Measurements from ENCODE around the gene CENPF.

Gene CENPF

GRCh38 chr1:214638997-214639396 is 36.0 kb downstream of the CENPF start:
- no peak overlapping the region for H3K27ac ChIP-seq
- no peak for TF ChIP-seq ZFX (IDR thresholded peaks at IDR 0.05)
- no peak for TF ChIP-seq CTCF (conservative IDR thresholded peaks at IDR 0.05)

DNA sequence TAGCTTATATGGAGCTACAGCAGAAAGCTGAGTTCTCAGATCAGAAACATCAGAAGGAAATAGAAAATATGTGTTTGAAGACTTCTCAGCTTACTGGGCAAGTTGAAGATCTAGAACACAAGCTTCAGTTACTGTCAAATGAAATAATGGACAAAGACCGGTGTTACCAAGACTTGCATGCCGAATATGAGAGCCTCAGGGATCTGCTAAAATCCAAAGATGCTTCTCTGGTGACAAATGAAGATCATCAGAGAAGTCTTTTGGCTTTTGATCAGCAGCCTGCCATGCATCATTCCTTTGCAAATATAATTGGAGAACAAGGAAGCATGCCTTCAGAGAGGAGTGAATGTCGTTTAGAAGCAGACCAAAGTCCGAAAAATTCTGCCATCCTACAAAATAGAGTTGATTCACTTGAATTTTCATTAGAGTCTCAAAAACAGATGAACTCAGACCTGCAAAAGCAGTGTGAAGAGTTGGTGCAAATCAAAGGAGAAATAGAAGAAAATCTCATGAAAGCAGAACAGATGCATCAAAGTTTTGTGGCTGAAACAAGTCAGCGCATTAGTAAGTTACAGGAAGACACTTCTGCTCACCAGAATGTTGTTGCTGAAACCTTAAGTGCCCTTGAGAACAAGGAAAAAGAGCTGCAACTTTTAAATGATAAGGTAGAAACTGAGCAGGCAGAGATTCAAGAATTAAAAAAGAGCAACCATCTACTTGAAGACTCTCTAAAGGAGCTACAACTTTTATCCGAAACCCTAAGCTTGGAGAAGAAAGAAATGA is 37.6 kb downstream of the CENPF start:
- TF ChIP-seq CTCF (conservative IDR thresholded peaks at IDR 0.05), result no peak
- no peak for TF ChIP-seq ZFX (IDR thresholded peaks at IDR 0.05)
- H3K27ac ChIP-seq, result no peak overlapping the region

GRCh38 chr1:214641214-214641895 is 38.4 kb downstream of the CENPF start:
- no peak for TF ChIP-seq CTCF (conservative IDR thresholded peaks at IDR 0.05)
- TF ChIP-seq ZFX (IDR thresholded peaks at IDR 0.05), result no peak
- H3K27ac ChIP-seq, result no peak overlapping the region

- no peak overlapping the region for H3K27ac ChIP-seq
- TF ChIP-seq ZFX (IDR thresholded peaks at IDR 0.05), result no peak
- no peak for TF ChIP-seq CTCF (conservative IDR thresholded peaks at IDR 0.05)
Observed at GRCh38 chr1:214643030-214643429, 40.0 kb downstream of the CENPF start.

- H3K27ac ChIP-seq, result no peak overlapping the region
- TF ChIP-seq ZFX (IDR thresholded peaks at IDR 0.05), result no peak
- TF ChIP-seq CTCF (conservative IDR thresholded peaks at IDR 0.05), result no peak
Observed at GRCh38 chr1:214645712-214646111, 42.7 kb downstream of the CENPF start.

DNA sequence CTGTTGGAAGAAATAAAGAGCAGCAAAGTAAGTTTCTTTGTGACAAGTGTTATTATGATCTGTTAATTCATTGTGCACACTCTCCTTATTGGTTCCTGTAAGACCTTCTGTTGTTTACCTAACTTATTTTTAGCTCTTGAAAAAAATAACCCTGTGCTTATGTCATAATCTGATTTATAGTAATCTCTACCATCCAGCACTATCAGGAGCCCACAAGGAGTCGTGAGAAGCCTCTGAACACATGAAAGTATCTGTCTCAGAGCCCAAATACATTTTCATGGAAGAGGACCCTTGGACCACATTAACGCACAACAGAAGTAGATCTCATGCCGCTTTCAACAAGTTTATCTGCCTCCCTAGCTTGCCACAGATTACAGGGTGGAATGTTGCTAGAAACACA is 45.8 kb downstream of the CENPF start:
- TF ChIP-seq CTCF (conservative IDR thresholded peaks at IDR 0.05) (no peak), ZFX (IDR thresholded peaks at IDR 0.05) (no peak)
- no peak overlapping the region for H3K27ac ChIP-seq

GRCh38 chr1:214649607-214650006 is 46.6 kb downstream of the CENPF start:
- H3K27ac ChIP-seq, result no peak overlapping the region
- TF ChIP-seq ZFX (IDR thresholded peaks at IDR 0.05), result no peak
- no peak for TF ChIP-seq CTCF (conservative IDR thresholded peaks at IDR 0.05)

Measured in C4-2B (cell line).